Measurements from ENCODE around the gene UBL3.

UBL3 gene

GRCh38 chr13:29817604-29818378 lies 32.6 kb downstream of the UBL3 start:
- peak in 1 of 2 donors; percentile 7 for DNase-seq (ENCODE audit: low read depth in 2 of 2)
- H3K4me3 ChIP-seq (replicated peaks in 1 of 2; ENCODE audit: low read depth in 2 of 2, low read length in 2 of 2): no peak overlapping the region
- TF ChIP-seq, protein P1, sequence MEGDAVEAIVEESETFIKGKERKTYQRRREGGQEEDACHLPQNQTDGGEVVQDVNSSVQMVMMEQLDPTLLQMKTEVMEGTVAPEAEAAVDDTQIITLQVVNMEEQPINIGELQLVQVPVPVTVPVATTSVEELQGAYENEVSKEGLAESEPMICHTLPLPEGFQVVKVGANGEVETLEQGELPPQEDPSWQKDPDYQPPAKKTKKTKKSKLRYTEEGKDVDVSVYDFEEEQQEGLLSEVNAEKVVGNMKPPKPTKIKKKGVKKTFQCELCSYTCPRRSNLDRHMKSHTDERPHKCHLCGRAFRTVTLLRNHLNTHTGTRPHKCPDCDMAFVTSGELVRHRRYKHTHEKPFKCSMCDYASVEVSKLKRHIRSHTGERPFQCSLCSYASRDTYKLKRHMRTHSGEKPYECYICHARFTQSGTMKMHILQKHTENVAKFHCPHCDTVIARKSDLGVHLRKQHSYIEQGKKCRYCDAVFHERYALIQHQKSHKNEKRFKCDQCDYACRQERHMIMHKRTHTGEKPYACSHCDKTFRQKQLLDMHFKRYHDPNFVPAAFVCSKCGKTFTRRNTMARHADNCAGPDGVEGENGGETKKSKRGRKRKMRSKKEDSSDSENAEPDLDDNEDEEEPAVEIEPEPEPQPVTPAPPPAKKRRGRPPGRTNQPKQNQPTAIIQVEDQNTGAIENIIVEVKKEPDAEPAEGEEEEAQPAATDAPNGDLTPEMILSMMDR (IDR thresholded peaks at IDR 0.05; ENCODE audit: low read depth, low read length): no peak

DNA sequence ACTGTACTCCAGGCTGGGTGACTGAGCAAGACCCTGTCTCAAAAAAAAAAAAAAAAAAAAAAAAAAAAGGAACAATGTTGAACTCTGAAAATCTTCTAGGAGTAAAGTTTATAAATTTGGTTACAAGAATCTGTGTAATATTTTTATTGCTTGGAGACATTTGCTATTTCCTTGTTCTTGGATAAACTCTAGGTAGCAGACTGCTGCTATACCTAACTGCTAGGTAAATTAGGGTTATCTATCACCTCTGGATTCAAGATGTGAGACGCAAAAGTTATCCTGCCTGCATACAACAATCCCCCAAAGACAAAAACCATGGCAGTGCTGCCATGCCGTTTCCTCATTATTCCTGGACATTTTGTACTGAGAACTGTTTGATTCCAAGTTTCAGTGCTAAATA lies 33.7 kb downstream of the UBL3 start:
- no peak overlapping the region for H3K4me3 ChIP-seq (replicated peaks in 1 of 2; ENCODE audit: low read depth in 2 of 2, low read length in 2 of 2)
- TF ChIP-seq, protein P1 (IDR thresholded peaks at IDR 0.05; ENCODE audit: low read depth, low read length): no peak
- no peak for DNase-seq (ENCODE audit: low read depth in 2 of 2)

- TF ChIP-seq, protein P1 (IDR thresholded peaks at IDR 0.05; ENCODE audit: low read depth, low read length): no peak
- no peak overlapping the region for H3K4me3 ChIP-seq (replicated peaks in 1 of 2; ENCODE audit: low read depth in 2 of 2, low read length in 2 of 2)
- DNase-seq (ENCODE audit: low read depth in 2 of 2): no peak
These were observed 35.1 kb downstream of the UBL3 start for GRCh38 chr13:29815336-29815735.

DNA sequence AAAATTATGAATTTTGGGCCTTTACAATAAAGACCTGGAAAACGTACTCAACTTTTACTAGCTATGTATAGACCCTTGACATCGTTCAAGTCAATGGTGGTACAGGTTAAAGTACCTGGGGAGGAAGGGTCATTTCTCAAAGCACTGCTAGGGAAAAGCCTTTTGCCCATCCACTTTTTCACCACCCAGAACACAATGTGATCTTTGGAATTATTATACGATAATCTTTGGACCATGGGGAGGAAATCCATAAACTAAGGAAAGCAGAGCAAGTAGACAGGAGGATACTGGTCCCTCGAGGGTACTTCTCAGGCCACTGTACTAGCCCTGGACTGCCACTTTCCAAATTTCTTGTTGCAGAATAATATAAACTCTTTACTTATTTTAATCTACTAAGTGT lies 39.5 kb downstream of the UBL3 start:
- TF ChIP-seq, protein P1 (IDR thresholded peaks at IDR 0.05; ENCODE audit: low read depth, low read length): no peak
- DNase-seq (ENCODE audit: low read depth in 2 of 2): no peak
- no peak overlapping the region for H3K4me3 ChIP-seq (replicated peaks in 1 of 2; ENCODE audit: low read depth in 2 of 2, low read length in 2 of 2)

- DNase-seq (ENCODE audit: low read depth in 2 of 2): peak in 1 of 2 donors; percentile 35
- TF ChIP-seq, protein P1 (IDR thresholded peaks at IDR 0.05; ENCODE audit: low read depth, low read length): no peak
- H3K4me3 ChIP-seq (replicated peaks in 1 of 2; ENCODE audit: low read depth in 2 of 2, low read length in 2 of 2): no peak overlapping the region
These were observed 40.2 kb downstream of the UBL3 start for GRCh38 chr13:29810145-29810742.

DNA sequence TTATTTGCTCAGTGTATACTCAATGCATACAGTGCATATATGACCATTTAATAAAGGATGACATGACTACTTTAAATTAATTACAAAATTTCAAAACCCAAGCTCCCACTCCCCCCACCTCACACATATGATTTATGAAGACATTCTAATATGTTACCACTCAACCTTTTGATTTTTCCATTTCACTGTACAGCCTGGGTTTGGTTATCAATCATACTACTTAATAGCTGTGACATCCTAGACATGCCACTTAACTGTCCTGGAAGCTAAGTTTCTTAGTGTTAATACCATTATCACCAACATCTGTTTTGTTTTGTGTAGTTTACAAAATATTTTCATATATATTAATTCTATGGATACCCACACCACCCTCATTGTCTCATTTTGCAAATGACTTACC lies 42.2 kb downstream of the UBL3 start:
- DNase-seq (ENCODE audit: low read depth in 2 of 2): no peak
- TF ChIP-seq, protein P1 (IDR thresholded peaks at IDR 0.05; ENCODE audit: low read depth, low read length): no peak

More for the DNA sequence above, 42.2 kb downstream of the UBL3 start:
- H3K4me3 ChIP-seq (replicated peaks in 1 of 2; ENCODE audit: low read depth in 2 of 2, low read length in 2 of 2): no peak overlapping the region
